K562 (cell line): ENCODE data around the gene STXBP5L. TPM values are rescaled to one million over a fixed set of nuclear protein-coding genes. Genes with fewer than 3 reads are reported as not detected.

Experiments used
- ATAC-seq: fragments of 200-7000 bp; cut with Tn5 transposase; 3 replicates; pipeline ENCODE4 v1.9.1; 2020; ENCODE audit warnings: moderate library complexity
- BruUV-seq: library from RNA; stranded (reverse); fragments of 400-500 nt; replicated peaks from 2 replicates; lab custom pipeline; 2021; lab: Mats Ljungman, UMichigan
- CTCF ChIA-PET: fragments of 300-600 bp; formaldehyde crosslinking; extraction: SDS; loops from one replicate; lab custom pipeline; 2021; ENCODE audit warnings: low intra/inter-chr PET ratio; lab: Yijun Ruan, JAX
- POLR2A ChIA-PET: fragments of 300-600, 350-650 bp; sonication (Branson Sonifier 250); formaldehyde crosslinking; extraction: SDS; loops from one replicate; lab custom pipeline; 2021; ENCODE audit warnings: antibody characterized with exemption, inconsistent platforms; lab: Yijun Ruan, JAX
- DNase-seq, 4 experiments: peaks; one replicate each; pipeline versions ENCODE4 v3.0.0 to v3.0.0-alpha.2; 2011 to 2018; ENCODE audit warnings: low spot score in 3 of 4, mixed read lengths in 3 of 4; ENCODE audit errors: extremely low read depth in 1 of 4
- FAIRE-seq: peaks from 2 replicates; lab custom pipeline; 2011; peaks lifted over from hg19 to GRCh38; lab: Jason Lieb, UNC
- H2AFZ ChIP-seq: 2 replicates; pipeline ENCODE4 v1.6.0; 2011; ENCODE audit warnings: low read depth, low read length, control low read depth, inconsistent platforms
- H3K27ac ChIP-seq: fragments of 200-600 bp; 3 replicates; pipeline ENCODE4 v1.8.0; 2011; ENCODE audit warnings: low read depth, mild to moderate bottlenecking, control low read depth, inconsistent platforms, low read length, moderate library complexity, mixed read lengths; ENCODE audit errors: extremely low read depth
- H3K27me3 ChIP-seq, 2 experiments: fragments of 300-600 bp in 1 of 2; 2 replicates in 1 of 2; 3 replicates in 1 of 2; pipeline versions ENCODE4 v1.6.0 to v1.8.0; 2011; ENCODE audit warnings: inconsistent platforms in 2 of 2, low read length in 2 of 2, mild to moderate bottlenecking in 1 of 2, mixed read lengths in 1 of 2, moderate library complexity in 1 of 2; ENCODE audit not compliant: control insufficient read depth in 2 of 2, insufficient read depth in 2 of 2
- H3K36me3 ChIP-seq: fragments of 300-600 bp; 3 replicates; pipeline ENCODE4 v1.8.0; 2011; ENCODE audit warnings: mild to moderate bottlenecking, low read length, inconsistent platforms; ENCODE audit not compliant: control insufficient read depth, insufficient read depth
- H3K4me1 ChIP-seq, 2 experiments: fragments of 200-600 bp in 1 of 2; replicated peaks in 1 of 2; 2 replicates in 1 of 2; 3 replicates in 1 of 2; pipeline versions ENCODE4 v1.5.1 to v1.8.0; 2011; ENCODE audit warnings: inconsistent platforms in 2 of 2, low read length in 2 of 2, mild to moderate bottlenecking in 1 of 2, mixed read lengths in 1 of 2, moderate library complexity in 1 of 2; ENCODE audit not compliant: control insufficient read depth in 2 of 2, insufficient read depth in 2 of 2
- H3K4me2 ChIP-seq: 2 replicates; pipeline ENCODE4 v1.6.1; 2011; ENCODE audit warnings: low read length, control low read depth, inconsistent platforms, mixed read lengths; ENCODE audit not compliant: insufficient read depth
- H3K4me3 ChIP-seq: fragments of 200-600 bp; sonication (generic), shearing (Covaris generic); 2 replicates; pipeline ENCODE4 v1.5.1; 2016; ENCODE audit warnings: control low read depth, inconsistent platforms
- H3K79me2 ChIP-seq: fragments of 200-600 bp; 3 replicates; pipeline ENCODE4 v1.8.0; 2011; ENCODE audit warnings: low read length, inconsistent platforms; ENCODE audit not compliant: control insufficient read depth, insufficient read depth
- H3K9ac ChIP-seq, 2 experiments: 2 replicates each; pipeline versions ENCODE4 v1.6.0 to v1.6.1; 2011; ENCODE audit warnings: low read depth in 2 of 2, low read length in 2 of 2, control low read depth in 1 of 2, inconsistent platforms in 1 of 2, mild to moderate bottlenecking in 1 of 2, mixed read lengths in 1 of 2; ENCODE audit not compliant: insufficient read depth in 1 of 2
- H3K9me1 ChIP-seq: one replicate; pipeline ENCODE4 v1.6.0; 2011; ENCODE audit warnings: inconsistent platforms, mild to moderate bottlenecking, low read length, moderate library complexity; ENCODE audit not compliant: control insufficient read depth, insufficient read depth
- H3K9me3 ChIP-seq: replicated peaks from 2 replicates; pipeline ENCODE4 v1.5.1; 2011; ENCODE audit warnings: low read depth, low read length, inconsistent platforms; ENCODE audit not compliant: control insufficient read depth, insufficient read depth
- H4K20me1 ChIP-seq: replicated peaks from 2 replicates; pipeline ENCODE4 v1.6.1; 2011; ENCODE audit warnings: low read length, inconsistent platforms, mixed read lengths; ENCODE audit not compliant: control insufficient read depth, insufficient read depth
- FOXJ2 ChIP-seq: fragments of 200-800 bp; sonication (Bioruptor generic); IDR thresholded peaks from 2 replicates; pipeline ENCODE4 v1.6.1; 2016; ENCODE audit warnings: missing genetic modification characterization, missing compliant biosample characterization
- GATAD2B ChIP-seq: fragments of 450-650 bp; IDR thresholded peaks from 2 replicates; pipeline ENCODE4 v1.6.1; 2017; ENCODE audit warnings: mild to moderate bottlenecking, borderline replicate concordance
- HNRNPL ChIP-seq: fragments of 200-400 bp; formaldehyde crosslinking; IDR thresholded peaks from 2 replicates; pipeline ENCODE4 v1.6.1; 2017; ENCODE audit warnings: low read depth, mild to moderate bottlenecking, low read length
- KAT7 ChIP-seq: sonication (generic); formaldehyde crosslinking; IDR thresholded peaks from 2 replicates; pipeline ENCODE4 v1.8.0; 2022; ENCODE audit warnings: missing genetic modification reagents, mild to moderate bottlenecking, borderline replicate concordance
- KDM1A ChIP-seq, 2 experiments: fragments of 450-650 bp; IDR thresholded peaks; 2 replicates each; pipeline ENCODE4 v1.6.1; 2016; ENCODE audit warnings: mild to moderate bottlenecking in 2 of 2
- MEIS2 ChIP-seq: fragments of 450-650 bp; IDR thresholded peaks from 2 replicates; pipeline ENCODE4 v1.6.1; 2014; ENCODE audit warnings: mild to moderate bottlenecking; ENCODE audit not compliant: partially characterized antibody
- MYC ChIP-seq, 2 experiments: fragments of 250-450 bp in 1 of 2; sonication (Bioruptor Pico) in 1 of 2; IDR thresholded peaks; 2 replicates each; pipeline versions ENCODE4 v1.5.1 to v1.6.1; 2012 to 2021; ENCODE audit warnings: low read depth in 2 of 2, borderline replicate concordance in 1 of 2, improper control_type of control experiment in 1 of 2, low read length in 1 of 2, mild to moderate bottlenecking in 1 of 2, moderate library complexity in 1 of 2
- TEAD1 ChIP-seq, 2 experiments: fragments of 450-650 bp in 1 of 2; sonication (generic) in 1 of 2; formaldehyde crosslinking; IDR thresholded peaks; 2 replicates each; pipeline versions ENCODE4 v1.4.0 to v1.8.0; 2020 to 2022; ENCODE audit warnings: mild to moderate bottlenecking in 2 of 2, missing genetic modification reagents in 1 of 2
- ZBTB5 ChIP-seq: fragments of 450-650 bp; IDR thresholded peaks from 2 replicates; pipeline ENCODE4 v1.6.1; 2017; ENCODE audit warnings: antibody characterized with exemption
- WGBS: fragments of 100-300 bp; shearing (Covaris generic); methylation state at CpG from one replicate; pipeline ENCODE4 v1.1.6; 2016; ENCODE audit warnings: low coverage, mixed read lengths; ENCODE audit not compliant: insufficient coverage; ENCODE audit errors: missing lambda C conversion rate; 5-methylcytosine and 5-hydroxymethylcytosine counted together
- in situ Hi-C: fragments of 300-500 bp; cut with MboI; formaldehyde crosslinking; loops from 4 replicates; pipeline ENCODE4 v1.15.0; 2018; ENCODE audit warnings: inconsistent platforms, mixed read lengths
- intact Hi-C: fragments of 100-400 bp; cut with micrococcal nuclease; formaldehyde crosslinking; loops from 2 replicates; pipeline ENCODE4 v1.14.2; 2022
- polyA plus RNA-seq, 8 experiments: library from polyadenylated mRNA; depleted of rRNA in 4 of 8; stranded (reverse) in 5 of 8; unstranded in 3 of 8; fragments of >200 nt; fragmentation: Nextera tagmentation in 2 of 8; fragmentation: Illumina TruSeq in 1 of 8; extraction: Ambion mirVana in 2 of 8; extraction: Trizol in 1 of 8; gene quantifications; 2 replicates each; pipeline versions ENCODE4 v1.2.1 to v1.2.3, GENCODE V29; 2011 to 2014; ENCODE audit warnings: inconsistent platforms in 1 of 8, missing spikeins in 1 of 8
- total RNA-seq, 7 experiments: library from RNA; depleted of rRNA in 6 of 7; stranded (reverse); fragments of >200 nt in 6 of 7; fragmentation: Illumina TruSeq in 2 of 7; extraction: Trizol in 2 of 7; gene quantifications; 2 replicates each; pipeline versions ENCODE4 v1.2.1 to v1.2.3, GENCODE V29; 2011 to 2021; ENCODE audit warnings: low replicate concordance in 1 of 7
- TF ChIP-seq, protein P1 (sequence below): fragments of 200-600 bp; sonication (generic); IDR thresholded peaks from one replicate; pipeline ENCODE4 v1.6.1; 2012; ENCODE audit warnings: mild to moderate bottlenecking, low read depth, low read length, inconsistent platforms

The STXBP5L gene
- total and polyA plus RNA-seq, 9 of the 15 experiments (the other 6 are each of a cell fraction or from before 2014, with no cell fraction given), result 0.03 to 0.04 (median 0.03) TPM; not detected in 6

DNA sequence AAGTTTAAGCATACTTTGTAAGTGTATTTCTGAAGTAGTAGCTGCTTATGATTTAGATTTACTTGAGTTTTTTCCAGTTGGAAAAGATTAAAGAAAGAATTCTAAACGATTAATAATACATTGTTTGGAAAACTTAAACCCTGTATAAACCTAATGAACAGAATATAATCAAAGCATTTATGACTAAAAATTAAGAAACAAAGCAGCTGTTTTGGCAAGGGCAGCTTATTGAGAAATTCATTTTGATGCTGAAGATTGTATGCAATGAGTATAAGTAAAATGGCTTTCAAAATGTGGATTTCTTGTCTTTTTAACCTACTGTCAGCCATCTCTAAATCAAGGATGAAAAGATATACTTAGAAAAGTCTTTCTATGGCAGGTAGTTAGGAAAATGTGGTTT, 497.6 kb downstream of the STXBP5L start:
- intact Hi-C loops, result no loop called here
- in situ Hi-C loops, result no loop called here
- TF ChIP-seq KAT7 (CRISPR knock-in tag) (no peak), KDM1A (IDR thresholded peaks at IDR 0.05) (no peak), FOXJ2 (tag) (no peak), HNRNPL (no peak), MYC (IDR thresholded peaks at IDR 0.05; ENCODE audit: low read depth, low read length) (no peak), MYC (CRISPR knock-in tag; IDR thresholded peaks at IDR 0.05; ENCODE audit: borderline replicate concordance, low read depth) (no peak), GATAD2B (no peak), ZBTB5 (no peak), TEAD1 (CRISPR knock-in tag; IDR thresholded peaks at IDR 0.05) (no peak), MEIS2 (no peak)
- TF ChIP-seq, protein P1, sequence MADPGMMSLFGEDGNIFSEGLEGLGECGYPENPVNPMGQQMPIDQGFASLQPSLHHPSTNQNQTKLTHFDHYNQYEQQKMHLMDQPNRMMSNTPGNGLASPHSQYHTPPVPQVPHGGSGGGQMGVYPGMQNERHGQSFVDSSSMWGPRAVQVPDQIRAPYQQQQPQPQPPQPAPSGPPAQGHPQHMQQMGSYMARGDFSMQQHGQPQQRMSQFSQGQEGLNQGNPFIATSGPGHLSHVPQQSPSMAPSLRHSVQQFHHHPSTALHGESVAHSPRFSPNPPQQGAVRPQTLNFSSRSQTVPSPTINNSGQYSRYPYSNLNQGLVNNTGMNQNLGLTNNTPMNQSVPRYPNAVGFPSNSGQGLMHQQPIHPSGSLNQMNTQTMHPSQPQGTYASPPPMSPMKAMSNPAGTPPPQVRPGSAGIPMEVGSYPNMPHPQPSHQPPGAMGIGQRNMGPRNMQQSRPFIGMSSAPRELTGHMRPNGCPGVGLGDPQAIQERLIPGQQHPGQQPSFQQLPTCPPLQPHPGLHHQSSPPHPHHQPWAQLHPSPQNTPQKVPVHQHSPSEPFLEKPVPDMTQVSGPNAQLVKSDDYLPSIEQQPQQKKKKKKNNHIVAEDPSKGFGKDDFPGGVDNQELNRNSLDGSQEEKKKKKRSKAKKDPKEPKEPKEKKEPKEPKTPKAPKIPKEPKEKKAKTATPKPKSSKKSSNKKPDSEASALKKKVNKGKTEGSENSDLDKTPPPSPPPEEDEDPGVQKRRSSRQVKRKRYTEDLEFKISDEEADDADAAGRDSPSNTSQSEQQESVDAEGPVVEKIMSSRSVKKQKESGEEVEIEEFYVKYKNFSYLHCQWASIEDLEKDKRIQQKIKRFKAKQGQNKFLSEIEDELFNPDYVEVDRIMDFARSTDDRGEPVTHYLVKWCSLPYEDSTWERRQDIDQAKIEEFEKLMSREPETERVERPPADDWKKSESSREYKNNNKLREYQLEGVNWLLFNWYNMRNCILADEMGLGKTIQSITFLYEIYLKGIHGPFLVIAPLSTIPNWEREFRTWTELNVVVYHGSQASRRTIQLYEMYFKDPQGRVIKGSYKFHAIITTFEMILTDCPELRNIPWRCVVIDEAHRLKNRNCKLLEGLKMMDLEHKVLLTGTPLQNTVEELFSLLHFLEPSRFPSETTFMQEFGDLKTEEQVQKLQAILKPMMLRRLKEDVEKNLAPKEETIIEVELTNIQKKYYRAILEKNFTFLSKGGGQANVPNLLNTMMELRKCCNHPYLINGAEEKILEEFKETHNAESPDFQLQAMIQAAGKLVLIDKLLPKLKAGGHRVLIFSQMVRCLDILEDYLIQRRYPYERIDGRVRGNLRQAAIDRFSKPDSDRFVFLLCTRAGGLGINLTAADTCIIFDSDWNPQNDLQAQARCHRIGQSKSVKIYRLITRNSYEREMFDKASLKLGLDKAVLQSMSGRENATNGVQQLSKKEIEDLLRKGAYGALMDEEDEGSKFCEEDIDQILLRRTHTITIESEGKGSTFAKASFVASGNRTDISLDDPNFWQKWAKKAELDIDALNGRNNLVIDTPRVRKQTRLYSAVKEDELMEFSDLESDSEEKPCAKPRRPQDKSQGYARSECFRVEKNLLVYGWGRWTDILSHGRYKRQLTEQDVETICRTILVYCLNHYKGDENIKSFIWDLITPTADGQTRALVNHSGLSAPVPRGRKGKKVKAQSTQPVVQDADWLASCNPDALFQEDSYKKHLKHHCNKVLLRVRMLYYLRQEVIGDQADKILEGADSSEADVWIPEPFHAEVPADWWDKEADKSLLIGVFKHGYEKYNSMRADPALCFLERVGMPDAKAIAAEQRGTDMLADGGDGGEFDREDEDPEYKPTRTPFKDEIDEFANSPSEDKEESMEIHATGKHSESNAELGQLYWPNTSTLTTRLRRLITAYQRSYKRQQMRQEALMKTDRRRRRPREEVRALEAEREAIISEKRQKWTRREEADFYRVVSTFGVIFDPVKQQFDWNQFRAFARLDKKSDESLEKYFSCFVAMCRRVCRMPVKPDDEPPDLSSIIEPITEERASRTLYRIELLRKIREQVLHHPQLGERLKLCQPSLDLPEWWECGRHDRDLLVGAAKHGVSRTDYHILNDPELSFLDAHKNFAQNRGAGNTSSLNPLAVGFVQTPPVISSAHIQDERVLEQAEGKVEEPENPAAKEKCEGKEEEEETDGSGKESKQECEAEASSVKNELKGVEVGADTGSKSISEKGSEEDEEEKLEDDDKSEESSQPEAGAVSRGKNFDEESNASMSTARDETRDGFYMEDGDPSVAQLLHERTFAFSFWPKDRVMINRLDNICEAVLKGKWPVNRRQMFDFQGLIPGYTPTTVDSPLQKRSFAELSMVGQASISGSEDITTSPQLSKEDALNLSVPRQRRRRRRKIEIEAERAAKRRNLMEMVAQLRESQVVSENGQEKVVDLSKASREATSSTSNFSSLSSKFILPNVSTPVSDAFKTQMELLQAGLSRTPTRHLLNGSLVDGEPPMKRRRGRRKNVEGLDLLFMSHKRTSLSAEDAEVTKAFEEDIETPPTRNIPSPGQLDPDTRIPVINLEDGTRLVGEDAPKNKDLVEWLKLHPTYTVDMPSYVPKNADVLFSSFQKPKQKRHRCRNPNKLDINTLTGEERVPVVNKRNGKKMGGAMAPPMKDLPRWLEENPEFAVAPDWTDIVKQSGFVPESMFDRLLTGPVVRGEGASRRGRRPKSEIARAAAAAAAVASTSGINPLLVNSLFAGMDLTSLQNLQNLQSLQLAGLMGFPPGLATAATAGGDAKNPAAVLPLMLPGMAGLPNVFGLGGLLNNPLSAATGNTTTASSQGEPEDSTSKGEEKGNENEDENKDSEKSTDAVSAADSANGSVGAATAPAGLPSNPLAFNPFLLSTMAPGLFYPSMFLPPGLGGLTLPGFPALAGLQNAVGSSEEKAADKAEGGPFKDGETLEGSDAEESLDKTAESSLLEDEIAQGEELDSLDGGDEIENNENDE, result no peak

More for the DNA sequence above, 497.6 kb downstream of the STXBP5L start:
- no peak overlapping the region for H3K9ac ChIP-seq
- POLR2A ChIA-PET, result no interaction called here
- no peaks in the 10 kb centered on the region for H4K20me1 ChIP-seq
- no peaks in the 10 kb centered on the region for H3K79me2 ChIP-seq
- FAIRE-seq (no peak), DNase-seq (no peak), ATAC-seq (no peak)
- WGBS, result 20% methylated on average over 1 of the region's 1 CpG
- no peaks in the 10 kb centered on the region for H3K9me1 ChIP-seq
- no TSS peak for BruUV-seq
- H3K4me1 ChIP-seq, result no peaks in the 10 kb centered on the region
- no peak overlapping the region for H3K4me2 ChIP-seq
- no peak overlapping the region for H3K4me3 ChIP-seq
- H3K9me3 ChIP-seq, result no peaks in the 10 kb centered on the region
- CTCF ChIA-PET, result no interaction called here
- H3K27me3 ChIP-seq, result no peaks in the 10 kb centered on the region
- H3K36me3 ChIP-seq, result no peaks in the 10 kb centered on the region
- no peak overlapping the region for H2AFZ ChIP-seq
- no peak overlapping the region for H3K27ac ChIP-seq
